SK-N-SH treated with all-trans-retinoic acid at 6 μM for 48 hours (cell line): Measurements from ENCODE around the gene CTNNAL1.

Source experiments
- ATAC-seq: fragments of 200-7000 bp; cut with Tn5 transposase; 3 replicates; pipeline ENCODE4 v1.9.1; 2020; ENCODE audit warnings: mild to moderate bottlenecking, moderate library complexity
- ARNTL ChIP-seq: fragments of 450-650 bp; formaldehyde crosslinking; IDR thresholded peaks from 2 replicates; pipeline ENCODE4 v1.5.0; 2020; ENCODE audit warnings: low read depth, mild to moderate bottlenecking, moderate library complexity, borderline replicate concordance
- BACH2 ChIP-seq: fragments of 250-450 bp; sonication (Bioruptor Pico); IDR thresholded peaks from 2 replicates; pipeline ENCODE4 v1.9.0; 2021; ENCODE audit warnings: mild to moderate bottlenecking, borderline replicate concordance
- CREB5 ChIP-seq: fragments of 250-450 bp; sonication (Bioruptor Pico); IDR thresholded peaks from 2 replicates; pipeline ENCODE4 v1.5.1; 2020; ENCODE audit warnings: low read depth, mild to moderate bottlenecking, moderate library complexity
- CSDC2 ChIP-seq: fragments of 250-450 bp; sonication (Bioruptor Pico); IDR thresholded peaks from 2 replicates; pipeline ENCODE4 v1.5.0; 2020; ENCODE audit warnings: mild to moderate bottlenecking, moderate library complexity
- CSRNP3 ChIP-seq: fragments of 250-450 bp; sonication (Bioruptor Pico); IDR thresholded peaks from 2 replicates; pipeline ENCODE4 v1.5.1; 2021; ENCODE audit warnings: mild to moderate bottlenecking, moderate library complexity
- ESRRG ChIP-seq: fragments of 250-450 bp; sonication (Bioruptor Pico); IDR thresholded peaks from 2 replicates; pipeline ENCODE4 v1.6.1; 2021; ENCODE audit warnings: mild to moderate bottlenecking
- GLIS3 ChIP-seq: fragments of 250-450 bp; sonication (Bioruptor Pico); IDR thresholded peaks from 2 replicates; pipeline ENCODE4 v1.5.0; 2020; ENCODE audit warnings: mild to moderate bottlenecking, moderate library complexity
- ISL1 ChIP-seq: fragments of 250-450 bp; sonication (Bioruptor Pico); IDR thresholded peaks from 2 replicates; pipeline ENCODE4 v2.1.2; 2022; ENCODE audit warnings: mild to moderate bottlenecking, moderate library complexity
- OSR1 ChIP-seq: fragments of 250-450 bp; sonication (Bioruptor Pico); IDR thresholded peaks from 2 replicates; pipeline ENCODE4 v1.8.0; 2022; ENCODE audit warnings: moderate library complexity, mild to moderate bottlenecking, inconsistent platforms
- POU6F1 ChIP-seq: fragments of 250-450 bp; sonication (Bioruptor Pico); IDR thresholded peaks from 2 replicates; pipeline ENCODE4 v1.8.0; 2021; ENCODE audit warnings: low read depth, mild to moderate bottlenecking, moderate library complexity, borderline replicate concordance
- PPARA ChIP-seq: fragments of 250-450 bp; sonication (Bioruptor Pico); IDR thresholded peaks from 2 replicates; pipeline ENCODE4 v1.5.0; 2020; ENCODE audit warnings: mild to moderate bottlenecking, borderline replicate concordance
- RARB ChIP-seq: fragments of 250-450 bp; sonication (Bioruptor Pico); IDR thresholded peaks from 2 replicates; pipeline ENCODE4 v1.8.0; 2021; ENCODE audit warnings: mild to moderate bottlenecking, moderate library complexity
- SNAI2 ChIP-seq: fragments of 250-450 bp; sonication (Bioruptor Pico); IDR thresholded peaks from 2 replicates; pipeline ENCODE4 v1.5.0; 2020; ENCODE audit warnings: mild to moderate bottlenecking, moderate library complexity
- TCF4 ChIP-seq: fragments of 250-450 bp; sonication (Bioruptor Pico); IDR thresholded peaks from 2 replicates; pipeline ENCODE4 v1.8.0; 2021; ENCODE audit warnings: mild to moderate bottlenecking, moderate library complexity, borderline replicate concordance
- TOX ChIP-seq: fragments of 250-450 bp; sonication (Bioruptor Pico); IDR thresholded peaks from 2 replicates; pipeline ENCODE4 v1.8.0; 2021; ENCODE audit warnings: mild to moderate bottlenecking, moderate library complexity, borderline replicate concordance
- TSHZ2 ChIP-seq: fragments of 250-450 bp; sonication (Bioruptor Pico); IDR thresholded peaks from 2 replicates; pipeline ENCODE4 v1.5.0; 2020; ENCODE audit warnings: mild to moderate bottlenecking, moderate library complexity
- ZC3H10 ChIP-seq: fragments of 250-450 bp; sonication (Bioruptor Pico); IDR thresholded peaks from 2 replicates; pipeline ENCODE4 v1.5.1; 2021; ENCODE audit warnings: mild to moderate bottlenecking, moderate library complexity
- ZFP3 ChIP-seq: fragments of 250-450 bp; sonication (Bioruptor Pico); IDR thresholded peaks from 2 replicates; pipeline ENCODE4 v1.5.0; 2020; ENCODE audit warnings: mild to moderate bottlenecking, moderate library complexity
- ZFP30 ChIP-seq: fragments of 450-650 bp; formaldehyde crosslinking; IDR thresholded peaks from 2 replicates; pipeline ENCODE4 v1.5.0; 2022; ENCODE audit warnings: mild to moderate bottlenecking, moderate library complexity
- ZNF565 ChIP-seq: fragments of 450-650 bp; formaldehyde crosslinking; conservative IDR thresholded peaks from 2 replicates; pipeline ENCODE4 v1.5.0; 2020; ENCODE audit warnings: low read depth, mild to moderate bottlenecking, moderate library complexity
- ZNF70 ChIP-seq: fragments of 450-650 bp; formaldehyde crosslinking; IDR thresholded peaks from 2 replicates; pipeline ENCODE4 v1.5.0; 2020; ENCODE audit warnings: mild to moderate bottlenecking, moderate library complexity
- ZNF8 ChIP-seq: fragments of 450-650 bp; formaldehyde crosslinking; IDR thresholded peaks from 2 replicates; pipeline ENCODE4 v1.5.0; 2020; ENCODE audit warnings: mild to moderate bottlenecking, moderate library complexity

The CTNNAL1 gene

GRCh38 chr9:109052416-109052815, 39.1 kb upstream of the CTNNAL1 start:
- ATAC-seq: no peak
- TF ChIP-seq TOX (CRISPR knock-in tag) (no peak), ZFP3 (no peak), BACH2 (CRISPR knock-in tag) (no peak), TSHZ2 (CRISPR knock-in tag) (no peak), SNAI2 (CRISPR knock-in tag) (no peak), CSRNP3 (CRISPR knock-in tag) (no peak), TCF4 (CRISPR knock-in tag) (no peak), PPARA (CRISPR knock-in tag) (no peak), CSDC2 (CRISPR knock-in tag) (no peak), ZNF70 (CRISPR knock-in tag) (no peak), ZC3H10 (CRISPR knock-in tag) (no peak), ISL1 (CRISPR knock-in tag) (no peak), ZFP30 (CRISPR knock-in tag) (no peak), ARNTL (no peak), GLIS3 (CRISPR knock-in tag) (no peak), POU6F1 (no peak), ZNF565 (CRISPR knock-in tag) (no peak), CREB5 (CRISPR knock-in tag) (no peak), RARB (CRISPR knock-in tag) (no peak), OSR1 (CRISPR knock-in tag) (no peak)
- TF ChIP-seq, all 23 proteins: peak for 0

GRCh38 chr9:109051733-109052132, 38.4 kb upstream of the CTNNAL1 start:
- no peak for ATAC-seq
- no peak for TF ChIP-seq ZFP3
- no peak for TF ChIP-seq ZNF8 (CRISPR knock-in tag)
- no peak for TF ChIP-seq PPARA (CRISPR knock-in tag)
- TF ChIP-seq TCF4 (CRISPR knock-in tag): no peak
- TF ChIP-seq, all 23 proteins: peak for 0

- no peak for ATAC-seq
- no peak for TF ChIP-seq CSRNP3 (CRISPR knock-in tag)
- no peak for TF ChIP-seq ESRRG (CRISPR knock-in tag)
- TF ChIP-seq PPARA (CRISPR knock-in tag): no peak
- TF ChIP-seq ARNTL: no peak
- no peak for TF ChIP-seq POU6F1
- no peak for TF ChIP-seq ZNF565 (CRISPR knock-in tag)
- TF ChIP-seq ZC3H10 (CRISPR knock-in tag): no peak
Measured at GRCh38 chr9:109050444-109050843, 37.1 kb upstream of the CTNNAL1 start.
